ENCODE data around the gene LYPD6B.

LYPD6B gene

GRCh38 chr2:149094217-149095015, 55.9 kb downstream of the LYPD6B start:
- TF ChIP-seq CTCF (IDR thresholded peaks at IDR 0.05; ENCODE audit: borderline replicate concordance, insufficient read depth, low read depth, low read length), result no peak

GRCh38 chr2:149098701-149099100, 60.2 kb downstream of the LYPD6B start:
- H3K4me3 ChIP-seq (ENCODE audit: low read depth, low read length), result no peak overlapping the region
- no peak for TF ChIP-seq CTCF (IDR thresholded peaks at IDR 0.05; ENCODE audit: borderline replicate concordance, insufficient read depth, low read depth, low read length)

More at GRCh38 chr2:149094217-149095015, 55.9 kb downstream of the LYPD6B start:
- no peak overlapping the region for H3K4me3 ChIP-seq (ENCODE audit: low read depth, low read length)

- TF ChIP-seq CTCF (IDR thresholded peaks at IDR 0.05; ENCODE audit: borderline replicate concordance, insufficient read depth, low read depth, low read length), result no peak
Observed at GRCh38 chr2:149099298-149099697, 60.8 kb downstream of the LYPD6B start.

GRCh38 chr2:149100739-149101699, 62.5 kb downstream of the LYPD6B start:
- no peak overlapping the region for H3K4me3 ChIP-seq (ENCODE audit: low read depth, low read length)
- no peak for TF ChIP-seq CTCF (IDR thresholded peaks at IDR 0.05; ENCODE audit: borderline replicate concordance, insufficient read depth, low read depth, low read length)

More at GRCh38 chr2:149099298-149099697, 60.8 kb downstream of the LYPD6B start:
- no peak overlapping the region for H3K4me3 ChIP-seq (ENCODE audit: low read depth, low read length)

- H3K4me3 ChIP-seq (ENCODE audit: low read depth, low read length), result no peak overlapping the region
- TF ChIP-seq CTCF (IDR thresholded peaks at IDR 0.05; ENCODE audit: borderline replicate concordance, insufficient read depth, low read depth, low read length), result no peak
Observed at GRCh38 chr2:149101818-149102217, 63.3 kb downstream of the LYPD6B start.

GRCh38 chr2:149103081-149103620, 64.7 kb downstream of the LYPD6B start:
- no peak overlapping the region for H3K4me3 ChIP-seq (ENCODE audit: low read depth, low read length)
- TF ChIP-seq CTCF (IDR thresholded peaks at IDR 0.05; ENCODE audit: borderline replicate concordance, insufficient read depth, low read depth, low read length), result no peak
